Liver (tissue), 9 donors: ENCODE results near the gene SCP2. TPM values are rescaled to one million over a fixed set of nuclear protein-coding genes. Genes with fewer than 3 reads are reported as not detected.
A peak's percentile ranks its signal among the peaks of the same experiment; 100 is the strongest.

Source experiments
- DNase-seq: peaks from one replicate; pipeline ENCODE4 v3.0.0-alpha.2; 2017; ENCODE audit warnings: low spot score
- H3K27ac ChIP-seq, 2 donors: one replicate each; pipeline ENCODE4 v1.7.0; 2013; ENCODE audit warnings: inconsistent platforms in 2 of 2, low read length in 2 of 2, control low read depth in 1 of 2, low read depth in 1 of 2, mild to moderate bottlenecking in 1 of 2
- H3K27me3 ChIP-seq, 4 donors: one replicate each; pipeline versions ENCODE4 v1.6.1 to v1.7.0; 2013; ENCODE audit warnings: low read length in 3 of 4, inconsistent platforms in 1 of 4, mild to moderate bottlenecking in 1 of 4, moderate library complexity in 1 of 4; ENCODE audit not compliant: control insufficient read depth in 4 of 4, insufficient read depth in 4 of 4
- H3K36me3 ChIP-seq, 4 donors: one replicate each; pipeline versions ENCODE4 v1.6.1 to v1.7.0; 2013; ENCODE audit warnings: low read length in 3 of 4, mild to moderate bottlenecking in 3 of 4, low read depth in 1 of 4, moderate library complexity in 1 of 4; ENCODE audit not compliant: control insufficient read depth in 4 of 4, insufficient read depth in 3 of 4
- H3K4me1 ChIP-seq, 4 donors: one replicate each; pipeline versions ENCODE4 v1.6.1 to v1.7.0; 2013; ENCODE audit warnings: low read length in 3 of 4, mild to moderate bottlenecking in 3 of 4, moderate library complexity in 1 of 4; ENCODE audit not compliant: control insufficient read depth in 4 of 4, insufficient read depth in 4 of 4
- H3K4me3 ChIP-seq, 3 donors: one replicate each; pipeline versions ENCODE4 v1.6.1 to v1.7.0; 2013; ENCODE audit warnings: low read length in 3 of 3, control low read depth in 1 of 3, low read depth in 1 of 3, mild to moderate bottlenecking in 1 of 3
- H3K9ac ChIP-seq, 2 donors: one replicate each; pipeline ENCODE4 v1.7.0; 2013; ENCODE audit warnings: low read length in 2 of 2, mild to moderate bottlenecking in 2 of 2, moderate library complexity in 2 of 2, control low read depth in 1 of 2, low read depth in 1 of 2
- H3K9me3 ChIP-seq, 4 donors: one replicate each; pipeline versions ENCODE4 v1.6.1 to v1.7.0; 2013; ENCODE audit warnings: low read length in 3 of 4; ENCODE audit not compliant: control insufficient read depth in 4 of 4
- ATF3 ChIP-seq: IDR thresholded peaks from 2 replicates; pipeline ENCODE4 v1.6.1; 2016; ENCODE audit warnings: antibody characterized with exemption
- CTCF ChIP-seq: fragments of 150-350 bp; IDR thresholded peaks from 2 replicates; pipeline ENCODE4 v1.5.1; 2017; ENCODE audit warnings: improper control_type of control experiment, low read depth, low read length; ENCODE audit not compliant: missing input control
- EGR1 ChIP-seq, 2 donors: IDR thresholded peaks; 2 replicates each; pipeline ENCODE4 v1.6.1; 2016 to 2018; ENCODE audit warnings: antibody characterized with exemption in 2 of 2, low read depth in 2 of 2
- FOXA1 ChIP-seq: IDR thresholded peaks from 2 replicates; pipeline ENCODE4 v1.6.1; 2016; ENCODE audit warnings: antibody characterized with exemption
- FOXA2 ChIP-seq: IDR thresholded peaks from 2 replicates; pipeline ENCODE4 v1.6.1; 2016; ENCODE audit warnings: antibody characterized with exemption
- GABPA ChIP-seq, 2 donors: IDR thresholded peaks in 1 of 2; conservative IDR thresholded peaks in 1 of 2; 2 replicates each; pipeline ENCODE4 v1.6.1; 2016; ENCODE audit warnings: antibody characterized with exemption in 2 of 2, mild to moderate bottlenecking in 1 of 2, moderate library complexity in 1 of 2
- HNF4A ChIP-seq, 2 donors: conservative IDR thresholded peaks; 2 replicates each; pipeline ENCODE4 v1.6.1; 2016; ENCODE audit warnings: antibody characterized with exemption in 2 of 2, mild to moderate bottlenecking in 2 of 2
- HNF4G ChIP-seq: IDR thresholded peaks from 2 replicates; pipeline ENCODE4 v1.6.1; 2016; ENCODE audit warnings: antibody characterized with exemption
- JUND ChIP-seq, 2 donors: IDR thresholded peaks; 2 replicates each; pipeline ENCODE4 v1.6.1; 2016; ENCODE audit warnings: antibody characterized with exemption in 2 of 2
- MAX ChIP-seq: IDR thresholded peaks from 2 replicates; pipeline ENCODE4 v1.6.1; 2016; ENCODE audit warnings: antibody characterized with exemption
- NR2F2 ChIP-seq: IDR thresholded peaks from 2 replicates; pipeline ENCODE4 v1.6.1; 2016; ENCODE audit warnings: antibody characterized with exemption
- RAD21 ChIP-seq, 2 donors: IDR thresholded peaks; 2 replicates each; pipeline ENCODE4 v1.6.1; 2016; ENCODE audit warnings: antibody characterized with exemption in 2 of 2, mild to moderate bottlenecking in 2 of 2
- REST ChIP-seq: IDR thresholded peaks from 2 replicates; pipeline ENCODE4 v1.6.1; 2016; ENCODE audit warnings: antibody characterized with exemption, mild to moderate bottlenecking
- RXRA ChIP-seq, 2 donors: IDR thresholded peaks; 2 replicates each; pipeline ENCODE4 v1.6.1; 2017 to 2018; ENCODE audit warnings: antibody characterized with exemption in 2 of 2, mild to moderate bottlenecking in 1 of 2
- SP1 ChIP-seq: IDR thresholded peaks from 2 replicates; pipeline ENCODE4 v1.6.1; 2018; ENCODE audit warnings: antibody characterized with exemption, mild to moderate bottlenecking
- TAF1 ChIP-seq: conservative IDR thresholded peaks from 2 replicates; pipeline ENCODE4 v1.6.1; 2016; ENCODE audit warnings: antibody characterized with exemption, mild to moderate bottlenecking
- YY1 ChIP-seq: IDR thresholded peaks from 2 replicates; pipeline ENCODE4 v1.6.1; 2016; ENCODE audit warnings: antibody characterized with exemption, mild to moderate bottlenecking
- ZBTB33 ChIP-seq: IDR thresholded peaks from 2 replicates; pipeline ENCODE4 v1.6.1; 2016; ENCODE audit warnings: antibody characterized with exemption
- WGBS: extraction: QIAGEN DNeasy Blood & Tissue Kit; methylation state at CpG from one replicate; pipeline ENCODE4 v1.1.7; 2013; 5-methylcytosine and 5-hydroxymethylcytosine counted together
- polyA plus RNA-seq, 2 donors: library from polyadenylated mRNA; stranded (reverse) in 1 of 2; unstranded in 1 of 2; fragments of 200-250 nt in 1 of 2; fragments of >200 nt in 1 of 2; fragmentation: Nextera tagmentation in 1 of 2; extraction: Ambion mirVana in 1 of 2; gene quantifications; one replicate each; pipeline versions ENCODE4 v1.2.1 to v1.2.3, GENCODE V29; 2013 to 2015
- total RNA-seq, 2 donors: library from RNA; depleted of rRNA; stranded (reverse); fragments of >200 nt; gene quantifications; one replicate each; pipeline ENCODE4 v1.2.3, GENCODE V29; 2014
- donor health status: healthy.
- donor health status: healthy.
- donor health status: healthy.
- donor health status: healthy.
- donor health status: healthy.

Gene SCP2
- total and polyA plus RNA-seq, 4 donors: 122 to 811 (median 529) TPM

- H3K4me1 ChIP-seq: peaks cover 21 to 85% (median 68%) of the 10 kb centered on the region in 4 donors
- H3K27ac ChIP-seq: peak overlapping the region; percentile 73
- peak in 1 of 2 donors; percentile 32 for TF ChIP-seq HNF4A (conservative IDR thresholded peaks at IDR 0.05)
- TF ChIP-seq RXRA (IDR thresholded peaks at IDR 0.05): peak in 1 of 2 donors; percentile 19
- TF ChIP-seq HNF4G: no peak
- no peak for TF ChIP-seq SP1
- 90% methylated on average over 2 of the region's 2 CpGs for WGBS
- H3K9me3 ChIP-seq: no peaks in the 10 kb centered on the region
- no peak overlapping the region for H3K4me3 ChIP-seq
- H3K36me3 ChIP-seq: peaks cover 0 to 3% (median 0%) of the 10 kb centered on the region in 4 donors
- no peak for DNase-seq
- no peak overlapping the region for H3K9ac ChIP-seq
- H3K27me3 ChIP-seq: no peaks in the 10 kb centered on the region
These were observed 11.7 kb upstream of the SCP2 start for GRCh38 chr1:52915211-52915854.

- DNase-seq: no peak
- no peaks in the 10 kb centered on the region for H3K27me3 ChIP-seq
- WGBS: 38% methylated on average over 7 of the region's 7 CpGs
- peaks cover 21 to 84% (median 66%) of the 10 kb centered on the region in 4 donors for H3K4me1 ChIP-seq
- H3K9me3 ChIP-seq: no peaks in the 10 kb centered on the region
- TF ChIP-seq RXRA (IDR thresholded peaks at IDR 0.05): peak; percentile 25 to 85
- TF ChIP-seq HNF4A (conservative IDR thresholded peaks at IDR 0.05): peak in 1 of 2 donors; percentile 73
- no peak for TF ChIP-seq FOXA1
- H3K9ac ChIP-seq: no peak overlapping the region
- no peak overlapping the region for H3K4me3 ChIP-seq
- H3K27ac ChIP-seq: peak overlapping the region; percentile 73
- peaks cover 0 to 3% (median 0%) of the 10 kb centered on the region in 4 donors for H3K36me3 ChIP-seq
These were observed 11.2 kb upstream of the SCP2 start for GRCh38 chr1:52915855-52916220.

GRCh38 chr1:52916241-52916975 is 10.7 kb upstream of the SCP2 start:
- peak overlapping the region; percentile 73 to 75 for H3K27ac ChIP-seq
- H3K36me3 ChIP-seq: peaks cover 0 to under 1% (median 0%) of the 10 kb centered on the region in 4 donors
- TF ChIP-seq RXRA (IDR thresholded peaks at IDR 0.05): peak; percentile 98 to 99
- peak; percentile 45 to 68 for TF ChIP-seq RAD21 (IDR thresholded peaks at IDR 0.05)
- TF ChIP-seq FOXA2: peak; percentile 84
- peak; percentile 39 to 74 for TF ChIP-seq EGR1 (IDR thresholded peaks at IDR 0.05; ENCODE audit: low read depth in 2 of 2)
- TF ChIP-seq FOXA1: peak; percentile 91
- TF ChIP-seq NR2F2: peak; percentile 92
- peak; percentile 81 for TF ChIP-seq REST
- TF ChIP-seq YY1: peak; percentile 87
- TF ChIP-seq CTCF: no peak
- peak; percentile 81 to 93 for TF ChIP-seq JUND (IDR thresholded peaks at IDR 0.05)
- TF ChIP-seq ATF3: peak; percentile 56
- TF ChIP-seq TAF1: no peak
- TF ChIP-seq SP1: peak; percentile 98
- TF ChIP-seq MAX: peak; percentile 97
- TF ChIP-seq HNF4A (conservative IDR thresholded peaks at IDR 0.05): peak; percentile 97
- TF ChIP-seq GABPA (IDR thresholded peaks at IDR 0.05 in 1 of 2, conservative IDR thresholded peaks at IDR 0.05 in 1 of 2): peak in 1 of 2 donors; percentile 50
- peak; percentile 96 for TF ChIP-seq ZBTB33
- TF ChIP-seq HNF4G: peak; percentile 93
- H3K27me3 ChIP-seq: no peaks in the 10 kb centered on the region
- H3K4me3 ChIP-seq: no peak overlapping the region
- H3K9me3 ChIP-seq: no peaks in the 10 kb centered on the region
- no peak for DNase-seq
- H3K9ac ChIP-seq: no peak overlapping the region
- 38% methylated on average over 10 of the region's 10 CpGs for WGBS
- peaks cover 21 to 80% (median 64%) of the 10 kb centered on the region in 4 donors for H3K4me1 ChIP-seq
